Motor neuron (in vitro differentiated cells): ENCODE results near the gene ZNF75A. TPM values are rescaled to one million over a fixed set of nuclear protein-coding genes. Genes with fewer than 3 reads are reported as not detected.
A peak's percentile ranks its signal among the peaks of the same experiment; 100 is the strongest.

ENCODE experiments used
- ATAC-seq, 8 experiments: fragments of 200-7000 bp; cut with Tn5 transposase; replicated peaks in 6 of 8; 2 replicates each; pipeline ENCODE4 v1.8.0; 2021; ENCODE audit warnings: mild to moderate bottlenecking in 8 of 8, moderate library complexity in 8 of 8
- H3K27ac ChIP-seq, 2 donors: fragments of 250-450 bp; sonication (Bioruptor Pico); 2 replicates each; pipeline ENCODE4 v1.9.0; 2021; ENCODE audit warnings: antibody characterized with exemption in 2 of 2, mild to moderate bottlenecking in 2 of 2, moderate library complexity in 1 of 2
- H3K4me1 ChIP-seq, 2 donors: fragments of 250-450 bp; sonication (Bioruptor Pico); replicated peaks in 1 of 2; 2 replicates each; pipeline ENCODE4 v1.6.1; 2021; ENCODE audit warnings: antibody characterized with exemption in 2 of 2, mild to moderate bottlenecking in 2 of 2, moderate library complexity in 1 of 2
- H3K4me3 ChIP-seq, 5 donors: fragments of 250-450 bp; sonication (Bioruptor Pico); 2 replicates each; pipeline ENCODE4 v1.9.0; 2021; ENCODE audit warnings: antibody characterized with exemption in 5 of 5, mild to moderate bottlenecking in 5 of 5, moderate library complexity in 4 of 5
- WGBS, 10 experiments: fragments of 450-650 bp; shearing (Covaris generic); methylation state at CpG; one replicate each; pipeline ENCODE4 v1.0.0; 2022; 5-methylcytosine and 5-hydroxymethylcytosine counted together
- in situ Hi-C, 9 experiments: fragments of 400-800 bp; cut with MboI; loops; one replicate each; pipeline ENCODE4 v1.15.0; 2021; ENCODE audit warnings: low sequenced_read_pairs in 9 of 9, low pct_unique_long_range_greater_than_20kb in 2 of 9; ENCODE audit not compliant: unreplicated experiment in 9 of 9
- total RNA-seq, 8 experiments: library from RNA; unstranded; fragments of 300-600 nt; gene quantifications; 2 replicates each; pipeline versions ENCODE4 v1.2.3 to v1.2.4, GENCODE V29; 2022

The ZNF75A gene
- total RNA-seq, 8 experiments from 2014 or later, result 22.0 to 46.0 (median 37.2) TPM

DNA sequence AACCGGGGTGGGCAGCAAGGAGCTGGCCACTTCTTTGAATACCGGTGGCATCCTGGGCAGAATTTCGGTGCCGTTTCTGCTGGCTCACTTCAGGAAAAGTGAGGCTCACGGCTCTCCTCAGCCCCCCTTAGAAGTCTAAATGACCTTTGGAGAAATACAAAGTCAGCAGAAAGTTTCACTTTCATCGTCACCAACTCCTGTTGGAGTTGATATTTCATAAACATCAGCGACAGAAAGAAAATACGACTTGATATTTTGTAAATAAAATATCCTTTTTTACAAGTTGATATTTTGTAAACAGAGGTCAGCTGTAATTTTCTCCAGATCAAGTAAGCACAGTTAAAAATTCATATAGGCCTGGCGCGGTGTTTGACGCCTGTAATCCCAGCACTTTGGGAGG is 781 bp downstream of the ZNF75A start:
- WGBS, 10 experiments, result 33 to 93% (median 78%) methylated on average over 2 to 11 of the region's 11 CpGs; no CpG with 5 or more reads in 1 of the 10 experiments
- in situ Hi-C loops, result no loop called here
- peak overlapping the region; percentile 63 to 97 (median 83) for H3K4me3 ChIP-seq
- peak overlapping the region; percentile 94 to 98 for H3K27ac ChIP-seq
- no peak for ATAC-seq
- peaks cover 3 to 8% of the 10 kb centered on the region in 2 donors for H3K4me1 ChIP-seq

- WGBS, 10 experiments, result 80 to 100% (median 100%) methylated on average over 1 to 4 of the region's 4 CpGs
These were observed 6.2 kb downstream of the ZNF75A start for GRCh38 chr16:3311496-3311895.

DNA sequence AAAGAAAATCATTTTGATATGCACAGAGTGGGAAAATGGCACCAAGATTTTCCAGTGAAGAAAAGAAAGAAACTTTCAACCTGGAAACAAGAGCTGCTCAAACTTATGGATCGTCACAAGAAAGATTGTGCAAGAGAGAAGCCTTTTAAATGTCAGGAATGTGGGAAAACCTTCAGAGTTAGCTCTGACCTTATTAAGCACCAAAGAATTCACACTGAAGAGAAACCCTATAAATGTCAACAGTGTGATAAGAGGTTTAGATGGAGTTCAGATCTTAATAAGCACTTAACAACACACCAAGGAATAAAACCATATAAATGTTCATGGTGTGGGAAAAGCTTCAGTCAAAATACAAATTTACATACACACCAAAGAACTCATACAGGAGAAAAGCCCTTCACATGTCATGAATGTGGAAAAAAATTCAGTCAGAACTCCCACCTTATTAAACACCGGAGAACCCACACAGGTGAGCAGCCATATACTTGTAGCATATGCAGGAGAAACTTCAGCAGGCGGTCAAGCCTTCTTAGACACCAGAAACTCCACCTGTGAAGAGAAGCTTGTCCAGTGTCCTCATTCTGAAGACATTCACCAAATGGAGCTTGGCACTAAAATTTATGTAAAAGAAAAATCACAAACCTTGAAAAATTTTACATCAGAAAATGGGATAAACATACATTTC is 12.2 kb downstream of the ZNF75A start:
- in situ Hi-C loops, result no loop called here
- Histone ChIP-seq H3K4me1 (no peaks in the 10 kb centered on the region), H3K4me3 (no peak overlapping the region), H3K27ac (no peak overlapping the region)
- WGBS, 10 experiments, result 71 to 100% (median 98%) methylated on average over 1 to 3 of the region's 3 CpGs
- no peak for ATAC-seq

More at GRCh38 chr16:3311496-3311895, 6.2 kb downstream of the ZNF75A start:
- ATAC-seq, result no peak
- no peak overlapping the region for H3K4me3 ChIP-seq
- no peak overlapping the region for H3K27ac ChIP-seq
- in situ Hi-C loops, result no loop called here
- no peaks in the 10 kb centered on the region for H3K4me1 ChIP-seq

- Histone ChIP-seq H3K27ac (no peak overlapping the region), H3K4me3 (no peak overlapping the region), H3K4me1 (no peaks in the 10 kb centered on the region)
- WGBS, 10 experiments, result 32 to 100% (median 70%) methylated on average over 1 to 2 of the region's 2 CpGs; no CpG with 5 or more reads in 1 of the 10 experiments
- no peak for ATAC-seq
- in situ Hi-C loops, result no loop called here
These were observed 16.5 kb downstream of the ZNF75A start for GRCh38 chr16:3321816-3322215.

DNA sequence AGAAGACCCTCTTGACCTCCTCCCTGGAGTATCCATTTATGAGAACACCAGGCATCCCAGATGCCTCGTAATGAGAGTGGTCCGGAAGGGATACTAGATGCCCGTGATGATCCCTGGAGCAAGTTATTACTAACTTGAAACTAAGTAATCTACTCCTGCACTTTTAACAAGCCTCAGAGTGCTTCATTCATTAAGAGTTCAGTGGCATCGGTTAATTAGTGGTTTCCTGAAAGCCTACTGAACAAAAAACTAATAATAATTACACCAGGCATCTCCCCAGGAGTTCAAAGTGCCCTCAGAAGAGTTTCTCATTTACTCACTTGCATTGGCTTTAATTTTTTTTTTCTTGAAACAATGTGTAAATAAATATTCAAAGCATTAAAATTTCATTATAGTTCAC is 22.2 kb downstream of the ZNF75A start:
- in situ Hi-C loops, result no loop called here
- 0 to 60% (median 47%) methylated on average over 1 to 4 of the region's 4 CpGs for WGBS, 10 experiments
- ATAC-seq, result no peak
- Histone ChIP-seq H3K4me3 (no peak overlapping the region), H3K27ac (no peak overlapping the region), H3K4me1 (no peaks in the 10 kb centered on the region)

DNA sequence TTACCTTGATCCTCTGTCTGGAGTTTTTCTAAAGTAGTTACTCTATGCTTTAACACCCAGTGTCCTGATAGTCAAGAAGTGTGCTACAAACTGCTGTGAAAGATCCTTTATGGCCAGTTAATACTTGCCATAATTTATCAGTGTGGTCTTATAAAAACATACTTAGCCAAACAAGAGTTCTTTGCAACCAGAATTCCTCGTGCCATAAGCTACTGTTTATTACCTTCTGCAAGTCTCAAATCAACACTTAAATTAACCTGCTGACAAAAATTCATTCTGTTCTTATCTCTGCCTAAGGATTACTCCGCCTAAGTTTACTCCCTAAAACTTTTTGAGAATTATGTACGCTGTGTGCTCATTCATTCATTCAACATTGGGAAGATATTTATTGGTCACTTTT is 22.8 kb downstream of the ZNF75A start:
- H3K4me3 ChIP-seq, result no peak overlapping the region
- no peak for ATAC-seq
- WGBS, 10 experiments, result 19 to 58% (median 51%) methylated on average over 1 to 3 of the region's 3 CpGs; no CpG with 5 or more reads in 2 of the 10 experiments
- in situ Hi-C loops, result no loop called here
- H3K4me1 ChIP-seq, result no peaks in the 10 kb centered on the region
- H3K27ac ChIP-seq, result no peak overlapping the region

GRCh38 chr16:3328643-3329042 is 23.3 kb downstream of the ZNF75A start:
- in situ Hi-C loops, result no loop called here
- WGBS, 10 experiments, result 0 to 50% (median 27%) methylated on average over 1 to 2 of the region's 2 CpGs; no CpG with 5 or more reads in 4 of the 10 experiments
- Histone ChIP-seq H3K4me1 (no peaks in the 10 kb centered on the region), H3K4me3 (no peak overlapping the region), H3K27ac (no peak overlapping the region)
- ATAC-seq, result no peak

- no peak for ATAC-seq
- 0 to 71% (median 30%) methylated on average over 1 to 2 of the region's 2 CpGs for WGBS, 10 experiments
- Histone ChIP-seq H3K4me3 (no peak overlapping the region), H3K4me1 (no peaks in the 10 kb centered on the region), H3K27ac (no peak overlapping the region)
- in situ Hi-C loops, result no loop called here
These were observed 40.7 kb downstream of the ZNF75A start for GRCh38 chr16:3346041-3346440.

GRCh38 chr16:3347586-3347985 is 42.3 kb downstream of the ZNF75A start:
- H3K27ac ChIP-seq, result no peak overlapping the region
- in situ Hi-C loops, result no loop called here
- ATAC-seq, result no peak
- no peaks in the 10 kb centered on the region for H3K4me1 ChIP-seq
- WGBS, 10 experiments, result 20 to 86% (median 55%) methylated on average over 1 to 8 of the region's 10 CpGs
- H3K4me3 ChIP-seq, result no peak overlapping the region

- no peak for ATAC-seq
- Histone ChIP-seq H3K4me3 (no peak overlapping the region), H3K4me1 (no peaks in the 10 kb centered on the region), H3K27ac (no peak overlapping the region)
- WGBS, 10 experiments, result 0 to 60% (median 18%) methylated on average over 1 to 4 of the region's 4 CpGs; no CpG with 5 or more reads in 2 of the 10 experiments
- in situ Hi-C loops, result no loop called here
These were observed 43.4 kb downstream of the ZNF75A start for GRCh38 chr16:3348547-3349167.

DNA sequence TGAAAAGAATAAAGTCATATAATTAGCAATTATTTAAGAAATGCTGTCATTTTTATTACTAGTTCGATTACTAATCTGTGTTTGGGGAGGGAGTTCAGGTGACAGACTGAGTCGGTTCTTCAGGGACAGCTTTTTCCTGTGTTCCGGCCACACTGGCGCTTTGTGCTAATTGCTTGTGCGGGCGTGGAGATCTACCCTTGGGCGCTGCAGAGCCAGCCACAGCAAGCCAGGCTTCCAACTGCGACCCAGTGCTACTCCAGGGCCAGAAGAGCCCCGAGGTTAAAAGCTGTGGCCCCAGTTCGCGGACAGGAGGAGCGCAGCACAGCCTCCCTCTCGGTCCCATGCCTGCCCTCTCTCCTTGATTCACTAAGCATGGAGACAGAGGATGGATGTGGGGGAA is 43.9 kb downstream of the ZNF75A start:
- H3K4me1 ChIP-seq, result no peaks in the 10 kb centered on the region
- no peak for ATAC-seq
- H3K27ac ChIP-seq, result no peak overlapping the region
- no peak overlapping the region for H3K4me3 ChIP-seq
- in situ Hi-C loops, result no loop called here
- 23 to 93% (median 67%) methylated on average over 3 to 10 of the region's 13 CpGs; no CpG with 5 or more reads in 3 of the 10 experiments for WGBS, 10 experiments

DNA sequence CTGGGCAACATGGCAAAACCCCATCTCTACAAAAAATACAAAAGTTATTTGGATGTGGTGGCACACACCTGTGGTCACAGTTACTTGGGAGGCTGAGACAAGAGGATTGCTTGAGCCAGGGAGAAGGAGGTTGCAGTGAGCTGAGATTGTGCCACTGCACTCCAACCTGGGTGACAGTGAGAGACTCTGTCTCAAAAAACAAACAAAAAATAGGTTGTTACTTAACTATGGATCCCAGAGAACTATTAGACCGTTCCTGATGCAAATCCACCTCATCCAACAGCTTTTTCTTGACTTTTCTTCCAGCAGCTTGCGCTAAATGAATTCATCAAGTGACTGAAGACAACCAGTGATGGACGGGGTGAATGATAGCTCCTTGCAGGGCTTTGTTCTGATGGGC is 50.3 kb downstream of the ZNF75A start, which contains the start of gene OR2C1:
OR2C1 (plus strand) TSS at position 301 of the 400 bp plus-strand sequence; CDS start at position 353, 52 bp downstream.
- in situ Hi-C loops, result no loop called here
- Histone ChIP-seq H3K4me1 (no peaks in the 10 kb centered on the region), H3K4me3 (no peak within 1 kb of the TSS), H3K27ac (no peak within 1 kb of the TSS)
- WGBS, 10 experiments, result 0 to 75% (median 23%) methylated on average over 1 to 3 of the region's 3 CpGs; no CpG with 5 or more reads in 4 of the 10 experiments
- no peak for ATAC-seq

- WGBS, 10 experiments, result 37 to 100% (median 60%) methylated on average over 1 to 6 of the region's 10 CpGs; no CpG with 5 or more reads in 5 of the 10 experiments
- ATAC-seq, result no peak
- in situ Hi-C loops, result no loop called here
- Histone ChIP-seq H3K4me1 (no peaks in the 10 kb centered on the region), H3K27ac (no peak overlapping the region), H3K4me3 (no peak overlapping the region)
These were observed 50.8 kb downstream of the ZNF75A start for GRCh38 chr16:3356118-3356517.
